DMS153 treated with DMSO at 0.1 percent for 48 hours (cell line): Measurements from ENCODE around the gene PARD6A.

Experiments used
- DNase-seq: peaks from one replicate; lab custom pipeline; 2025; ENCODE audit not compliant: unreplicated experiment; lab: John Stamatoyannopoulos, UW

PARD6A gene

GRCh38 chr16:67666032-67666551, 5.3 kb downstream of the PARD6A start:
- no peak for DNase-seq

GRCh38 chr16:67666559-67667452, 6.0 kb downstream of the PARD6A start, which contains the start of the genes C16orf86 and ENKD1:
C16orf86 (plus strand) TSS chr16:67666814; CDS start chr16:67666971, 157 bp downstream.
ENKD1 (minus strand) TSS chr16:67666750; CDS start chr16:67666442, 308 bp downstream.
- DNase-seq = peak; percentile 44

- no peak for DNase-seq
These were observed 6.7 kb downstream of the PARD6A start for GRCh38 chr16:67667453-67667816.

- DNase-seq = peak; percentile 92
These were observed 7.2 kb downstream of the PARD6A start for GRCh38 chr16:67667817-67668494.

- no peak for DNase-seq
These were observed 7.9 kb downstream of the PARD6A start for GRCh38 chr16:67668495-67669157.

- DNase-seq = no peak
These were observed 8.8 kb downstream of the PARD6A start for GRCh38 chr16:67669499-67670101.

GRCh38 chr16:67672306-67672705, 11.5 kb downstream of the PARD6A start:
- no peak for DNase-seq

- peak; percentile 16 for DNase-seq
These were observed 12.2 kb downstream of the PARD6A start for GRCh38 chr16:67672739-67673662.

GRCh38 chr16:67673712-67674580, 13.2 kb downstream of the PARD6A start:
- peak; percentile 71 for DNase-seq

- peak; percentile 47 for DNase-seq
These were observed 14.3 kb downstream of the PARD6A start for GRCh38 chr16:67674851-67675578.

- no peak for DNase-seq
These were observed 14.8 kb downstream of the PARD6A start for GRCh38 chr16:67675579-67675935.

- no peak for DNase-seq
These were observed 15.2 kb downstream of the PARD6A start for GRCh38 chr16:67675999-67676398.

GRCh38 chr16:67676516-67676915, 15.8 kb downstream of the PARD6A start:
- no peak for DNase-seq

- DNase-seq = no peak
These were observed 16.2 kb downstream of the PARD6A start for GRCh38 chr16:67676939-67677338.

- no peak for DNase-seq
These were observed 17.0 kb downstream of the PARD6A start for GRCh38 chr16:67677712-67678111.

GRCh38 chr16:67678354-67679023, 17.7 kb downstream of the PARD6A start:
- no peak for DNase-seq

- no peak for DNase-seq
These were observed 19.5 kb downstream of the PARD6A start for GRCh38 chr16:67679935-67680897.
